MG63 (cell line): Measurements from ENCODE around the gene CAPN11. TPM values are rescaled to one million over a fixed set of nuclear protein-coding genes. Genes with fewer than 3 reads are reported as not detected.

Experiments
- total RNA-seq: library from RNA; depleted of rRNA; stranded (reverse); fragments of >200 nt; shearing (Covaris generic); gene quantifications from 2 replicates; pipeline ENCODE4 v1.2.3, GENCODE V29; 2014; ENCODE audit warnings: low replicate concordance; rRNA removed

The CAPN11 gene
- total RNA-seq, 1 experiment from 2014 or later = not detected

Other genes starting within 250 kb of the CAPN11 start
- 362 and 399 TPM in 2 replicates for gene MRPL14, start 31.4 kb upstream of the CAPN11 start, total RNA-seq
- gene TMEM63B, start 31.3 kb upstream of the CAPN11 start, total RNA-seq = 18.4 and 35.3 TPM in 2 replicates
- not detected in 2 replicates for gene MYMX, start 58.1 kb downstream of the CAPN11 start, total RNA-seq
- gene SLC29A1, start 64.8 kb downstream of the CAPN11 start, total RNA-seq = 118 and 130 TPM in 2 replicates
- 5,432 and 5,573 TPM in 2 replicates for gene HSP90AB1, start 88.3 kb downstream of the CAPN11 start, total RNA-seq
- 386 and 631 TPM in 2 replicates for gene SLC35B2, start 98.7 kb downstream of the CAPN11 start, total RNA-seq
- gene NFKBIE, start 106.7 kb downstream of the CAPN11 start, total RNA-seq = 24.4 and 35.2 TPM in 2 replicates
- gene TMEM151B, start 111.6 kb downstream of the CAPN11 start, total RNA-seq = 0.20 TPM in 1 of 2 replicates, not detected in the other
- gene AARS2, start 154.5 kb downstream of the CAPN11 start, total RNA-seq = 52.9 and 92.6 TPM in 2 replicates
- gene SPATS1, start 183.8 kb downstream of the CAPN11 start, total RNA-seq = not detected in 2 replicates
- 89.6 and 116 TPM in 2 replicates for gene CDC5L, start 228.9 kb downstream of the CAPN11 start, total RNA-seq